ENCODE results near the gene C9orf78. TPM values are rescaled to one million over a fixed set of nuclear protein-coding genes. Genes with fewer than 3 reads are reported as not detected.

C9orf78 gene, protein sequence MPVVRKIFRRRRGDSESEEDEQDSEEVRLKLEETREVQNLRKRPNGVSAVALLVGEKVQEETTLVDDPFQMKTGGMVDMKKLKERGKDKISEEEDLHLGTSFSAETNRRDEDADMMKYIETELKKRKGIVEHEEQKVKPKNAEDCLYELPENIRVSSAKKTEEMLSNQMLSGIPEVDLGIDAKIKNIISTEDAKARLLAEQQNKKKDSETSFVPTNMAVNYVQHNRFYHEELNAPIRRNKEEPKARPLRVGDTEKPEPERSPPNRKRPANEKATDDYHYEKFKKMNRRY
- total RNA-seq = 10 to 100 TPM; 32.7 to 71.9 (median 43.7) TPM

DNA sequence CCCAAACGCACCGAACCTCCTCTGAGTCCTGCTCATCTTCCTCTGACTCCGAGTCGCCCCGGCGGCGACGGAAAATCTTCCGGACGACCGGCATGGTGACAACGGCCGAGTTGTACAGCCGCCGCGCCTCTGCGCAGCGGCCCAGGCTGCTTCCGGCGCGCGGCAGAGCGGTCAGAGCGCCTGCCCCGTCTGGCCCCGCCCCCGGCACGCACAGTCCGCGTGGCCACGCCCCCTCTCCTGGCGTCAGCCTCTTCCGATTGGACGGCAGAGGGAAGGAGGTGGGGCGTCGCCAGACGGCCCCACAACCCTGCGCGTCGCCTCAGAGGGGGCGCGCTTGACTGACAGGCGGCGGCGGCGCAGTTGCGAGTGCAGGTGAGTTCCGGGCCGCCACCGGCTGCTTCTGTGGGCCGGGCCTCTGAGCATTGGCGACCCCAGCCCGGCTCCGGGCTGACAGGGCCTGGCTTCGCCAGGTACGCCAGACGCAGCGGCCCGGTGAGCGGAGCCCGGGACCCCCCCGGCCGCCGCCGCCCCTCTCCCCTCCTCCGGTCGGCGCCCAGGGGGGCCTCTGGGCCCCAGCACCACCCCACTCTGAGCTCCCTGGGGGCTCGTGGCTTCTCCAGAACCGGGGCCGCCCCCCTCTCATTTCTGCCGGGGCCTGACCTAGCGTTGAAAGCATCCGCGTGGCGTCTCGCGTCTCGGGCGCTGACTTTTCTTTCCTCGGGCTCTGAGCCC is at the start of gene C9orf78, which contains the start of gene USP20:
Gene C9orf78, minus strand, starts transcription at position 148 of the 732 bp plus-strand sequence. Its CDS starts 54 bp downstream, at position 94.
Gene USP20, plus strand, starts transcription at position 331 of the 732 bp plus-strand sequence. CDS start 17,098 bp downstream, outside the sequence.
- H3K27me3 ChIP-seq = no peaks in the 10 kb centered on the region
- peak within 1 kb of the TSS; percentile 99 for H3K4me3 ChIP-seq
- whole genome bisulfite sequencing = 0% methylated on average over 12 of the region's 81 CpGs
- DNase-seq (ENCODE audit: low spot score in 2 of 2) = peak; percentile 94 to 95
- peaks cover 30% of the 10 kb centered on the region for H3K36me3 ChIP-seq
- H3K9me3 ChIP-seq = no peaks in the 10 kb centered on the region
- peaks cover 35% of the 10 kb centered on the region for H3K4me1 ChIP-seq
- peak within 1 kb of the TSS; percentile 86 for H3K27ac ChIP-seq
- TF ChIP-seq, protein P1, sequence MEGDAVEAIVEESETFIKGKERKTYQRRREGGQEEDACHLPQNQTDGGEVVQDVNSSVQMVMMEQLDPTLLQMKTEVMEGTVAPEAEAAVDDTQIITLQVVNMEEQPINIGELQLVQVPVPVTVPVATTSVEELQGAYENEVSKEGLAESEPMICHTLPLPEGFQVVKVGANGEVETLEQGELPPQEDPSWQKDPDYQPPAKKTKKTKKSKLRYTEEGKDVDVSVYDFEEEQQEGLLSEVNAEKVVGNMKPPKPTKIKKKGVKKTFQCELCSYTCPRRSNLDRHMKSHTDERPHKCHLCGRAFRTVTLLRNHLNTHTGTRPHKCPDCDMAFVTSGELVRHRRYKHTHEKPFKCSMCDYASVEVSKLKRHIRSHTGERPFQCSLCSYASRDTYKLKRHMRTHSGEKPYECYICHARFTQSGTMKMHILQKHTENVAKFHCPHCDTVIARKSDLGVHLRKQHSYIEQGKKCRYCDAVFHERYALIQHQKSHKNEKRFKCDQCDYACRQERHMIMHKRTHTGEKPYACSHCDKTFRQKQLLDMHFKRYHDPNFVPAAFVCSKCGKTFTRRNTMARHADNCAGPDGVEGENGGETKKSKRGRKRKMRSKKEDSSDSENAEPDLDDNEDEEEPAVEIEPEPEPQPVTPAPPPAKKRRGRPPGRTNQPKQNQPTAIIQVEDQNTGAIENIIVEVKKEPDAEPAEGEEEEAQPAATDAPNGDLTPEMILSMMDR (IDR thresholded peaks at IDR 0.05) = no peak
- TF ChIP-seq POLR2AphosphoS5 (IDR thresholded peaks at IDR 0.05) (peak; percentile 58 to 92 (median 89)), EP300 (IDR thresholded peaks at IDR 0.05) (no peak), POLR2A (IDR thresholded peaks at IDR 0.05) (peak; percentile 84 to 94)

DNA sequence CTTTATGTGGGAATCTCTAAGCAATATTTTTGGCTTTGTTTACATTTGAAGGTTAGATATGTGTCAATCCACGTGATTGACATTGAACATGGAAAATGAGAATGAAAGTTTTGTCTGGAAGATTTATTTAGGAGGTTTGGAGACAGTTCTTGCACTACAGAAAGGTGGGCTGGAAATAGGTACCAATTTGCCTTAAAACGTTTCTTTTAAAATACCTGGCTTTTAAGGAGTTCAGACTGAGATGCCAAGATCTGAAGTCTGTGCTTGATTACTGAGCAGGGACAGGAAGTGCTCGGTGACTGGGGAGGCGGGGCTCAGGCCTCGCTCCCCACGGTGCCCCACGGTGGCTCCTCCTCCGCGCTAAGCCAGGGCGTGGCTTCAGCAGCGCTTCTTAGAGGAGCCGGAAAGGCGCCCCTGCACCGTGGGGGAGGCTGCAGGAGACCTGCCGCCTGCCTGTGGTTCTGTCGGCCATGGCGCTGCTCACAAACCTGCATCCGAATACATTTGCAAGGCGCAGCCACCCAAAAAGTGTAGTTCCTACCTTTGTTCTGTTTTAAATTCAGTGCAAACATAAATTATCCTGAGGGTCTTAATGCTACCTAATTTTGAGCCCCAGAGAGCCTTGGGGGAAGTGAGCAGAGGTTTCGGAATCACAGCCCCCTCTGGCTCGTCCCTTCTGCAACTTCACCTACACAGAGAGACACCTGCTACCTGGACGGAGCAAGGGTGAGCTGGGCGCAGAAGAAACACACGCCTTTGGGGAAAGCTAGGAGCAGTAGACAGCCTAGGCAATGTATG is 49.3 kb upstream of the C9orf78 start:
- TF ChIP-seq POLR2A (IDR thresholded peaks at IDR 0.05) = no peak
- TF ChIP-seq, protein P1 (IDR thresholded peaks at IDR 0.05) = no peak
- TF ChIP-seq EP300 (IDR thresholded peaks at IDR 0.05) = no peak
- no peak for TF ChIP-seq POLR2AphosphoS5 (IDR thresholded peaks at IDR 0.05)
- Histone ChIP-seq H3K9me3 (no peaks in the 10 kb centered on the region), H3K4me3 (peak overlapping the region; percentile 44), H3K27ac (peak overlapping the region; percentile 82), H3K36me3 (peaks cover 9% of the 10 kb centered on the region), H3K27me3 (no peaks in the 10 kb centered on the region), H3K4me1 (peaks cover 35% of the 10 kb centered on the region)
- 4% methylated on average over 18 of the region's 24 CpGs for WGBS
- peak; percentile 93 to 95 for DNase-seq (ENCODE audit: low spot score in 2 of 2)

DNA sequence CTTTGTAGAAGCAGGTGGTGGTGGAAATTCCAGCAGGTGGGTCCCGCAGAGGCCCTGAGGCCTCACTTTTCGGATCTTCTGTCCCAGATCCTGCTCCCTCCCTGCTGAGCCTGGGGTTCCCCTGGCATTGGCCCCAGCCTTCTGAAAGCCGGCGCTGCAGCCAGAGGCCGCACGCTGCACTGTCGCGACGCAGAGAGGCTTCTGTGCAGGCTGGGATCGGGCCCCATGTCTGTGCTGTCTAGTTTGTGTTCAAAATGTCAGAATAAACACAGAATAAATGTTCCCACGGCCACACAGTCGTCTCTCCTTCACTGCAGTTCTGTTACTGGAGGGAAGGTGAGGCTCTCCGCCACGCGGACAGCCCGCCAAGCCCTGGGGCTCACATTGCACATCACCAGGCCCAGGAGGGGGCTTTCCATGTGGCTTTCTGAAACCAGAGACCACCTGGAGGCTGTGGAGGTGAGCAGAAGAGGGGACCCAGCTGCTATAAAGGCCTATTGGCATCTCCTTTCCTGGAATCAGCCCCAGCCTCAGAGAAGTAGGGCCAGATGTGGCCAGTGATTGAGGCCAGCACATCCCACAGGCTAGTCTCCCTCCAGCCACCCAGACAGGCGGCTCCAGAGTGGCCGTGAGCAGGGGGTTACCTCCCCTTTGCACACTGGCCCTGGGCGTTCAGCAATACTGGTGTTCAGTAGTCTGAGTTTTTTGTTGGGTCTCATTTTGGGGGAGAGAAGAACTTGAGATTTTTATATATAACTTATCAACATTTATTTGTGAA is 46.7 kb upstream of the C9orf78 start:
- Histone ChIP-seq H3K9me3 (no peaks in the 10 kb centered on the region), H3K27ac (no peak overlapping the region), H3K27me3 (no peaks in the 10 kb centered on the region), H3K36me3 (peaks cover 7% of the 10 kb centered on the region), H3K4me1 (peaks cover 30% of the 10 kb centered on the region), H3K4me3 (no peak overlapping the region)
- TF ChIP-seq EP300 (IDR thresholded peaks at IDR 0.05) = no peak
- no peak for TF ChIP-seq POLR2AphosphoS5 (IDR thresholded peaks at IDR 0.05)
- TF ChIP-seq POLR2A (IDR thresholded peaks at IDR 0.05) = no peak
- TF ChIP-seq, protein P1 (IDR thresholded peaks at IDR 0.05) = no peak
- 65% methylated on average over 18 of the region's 19 CpGs for WGBS
- no peak for DNase-seq (ENCODE audit: low spot score in 2 of 2)

DNA sequence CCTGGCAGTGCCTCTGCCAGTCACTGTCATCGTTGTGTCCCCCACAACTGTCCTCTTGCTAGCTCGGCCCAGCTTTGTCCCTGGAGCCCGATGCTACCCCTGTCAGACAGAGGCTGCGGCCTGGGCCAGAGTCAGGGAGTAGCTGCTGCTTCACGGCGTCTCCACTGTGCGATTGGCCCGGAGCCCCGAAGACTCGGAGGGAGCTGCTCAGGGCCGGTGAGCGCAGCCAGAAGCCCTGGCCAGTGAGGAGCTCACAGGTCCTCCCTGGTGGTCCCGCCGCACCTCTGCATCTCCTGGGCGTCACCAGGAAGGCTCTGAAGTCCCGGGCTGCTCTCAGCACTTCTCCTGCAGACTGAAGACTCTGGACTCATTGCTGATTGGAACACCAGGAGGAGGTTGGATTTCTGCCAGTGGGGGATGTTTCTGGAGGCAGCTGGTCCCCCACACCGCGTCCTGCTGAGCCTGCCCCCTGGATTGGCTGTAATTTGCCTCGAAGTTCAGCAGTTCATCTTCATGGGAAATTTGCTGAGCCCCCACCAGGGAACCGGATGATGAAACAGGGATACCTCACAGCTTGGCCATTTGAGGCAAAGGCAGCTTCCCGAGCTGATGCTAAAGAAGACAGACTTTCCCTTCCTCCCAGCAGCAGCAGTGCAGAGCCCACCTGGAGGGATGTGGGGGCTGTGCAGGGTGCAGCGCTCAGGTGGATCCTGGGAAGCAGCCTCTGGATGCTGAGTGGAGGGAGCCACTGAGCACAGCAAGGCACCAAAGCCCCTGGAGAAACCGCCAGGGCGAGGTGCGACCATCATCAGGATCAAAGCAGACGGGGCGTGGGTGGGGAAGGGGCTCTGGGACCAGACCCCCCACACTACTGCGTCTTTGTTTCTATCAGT is 45.8 kb upstream of the C9orf78 start:
- Histone ChIP-seq H3K4me3 (no peak overlapping the region), H3K36me3 (peaks cover 11% of the 10 kb centered on the region), H3K9me3 (no peaks in the 10 kb centered on the region), H3K27me3 (no peaks in the 10 kb centered on the region), H3K4me1 (peaks cover 21% of the 10 kb centered on the region), H3K27ac (no peak overlapping the region)
- WGBS = 85% methylated on average over 20 of the region's 28 CpGs
- TF ChIP-seq EP300 (IDR thresholded peaks at IDR 0.05) = no peak
- TF ChIP-seq POLR2AphosphoS5 (IDR thresholded peaks at IDR 0.05) = no peak
- TF ChIP-seq, protein P1 (IDR thresholded peaks at IDR 0.05) = no peak
- TF ChIP-seq POLR2A (IDR thresholded peaks at IDR 0.05) = no peak
- no peak for DNase-seq (ENCODE audit: low spot score in 2 of 2)

All from suprapubic skin (tissue), 4 donors.